ENCODE data around the gene TADA2A. TPM values are rescaled to one million over a fixed set of nuclear protein-coding genes. Genes with fewer than 3 reads are reported as not detected.
"Not testable (repeated sequence)": the region's sequence is repeated elsewhere in the genome, so short reads cannot be mapped to it uniquely, and the experiment has no call there.

Gene TADA2A
- total RNA-seq, 1 experiment from 2014 or later = 24.6 TPM

GRCh38 chr17:37441369-37442014, 34.8 kb downstream of the TADA2A start:
- H3K27ac ChIP-seq (ENCODE audit: low read depth, low read length); H3K27me3 ChIP-seq (ENCODE audit: insufficient read depth, low read length); H2AFZ ChIP-seq (ENCODE audit: low read depth, low read length, poor library complexity, severe bottlenecking); BruUV-seq (replicated peaks); H3K9me2 ChIP-seq (ENCODE audit: insufficient read depth); H3K9ac ChIP-seq (ENCODE audit: low read length); H3K4me3 ChIP-seq (replicated peaks in 1 of 2; ENCODE audit: low read depth in 1 of 2, low read length in 2 of 2); H3K4me2 ChIP-seq (ENCODE audit: low read length); DNase-seq (ENCODE audit: low read depth, low spot score); H4K20me1 ChIP-seq (ENCODE audit: insufficient read depth); ATAC-seq; H3K9me3 ChIP-seq (ENCODE audit: control insufficient read depth in 1 of 2, insufficient read depth in 1 of 2, low read depth in 1 of 2, low read length in 2 of 2); POLR2A ChIA-PET; intact Hi-C loops (cut with micrococcal nuclease); H3K79me2 ChIP-seq (ENCODE audit: insufficient read depth, low read length): not testable (repeated sequence)
- ChIA-PET RAD21 (ENCODE audit: low non-redundant PET in 1 of 2, low total read pairs in 2 of 2, uncharacterized antibody in 2 of 2, unreplicated experiment in 2 of 2) (interaction anchor here in 1 of 2 experiments (0.7 kb wide), 1 partner anchor 11 kb away, joined by 3 read pairs; no protein-coding TSS in a partner anchor), CTCF (interaction anchor here (1.3 kb wide), 1 partner anchor 68 kb away, joined by 3 read pairs; no protein-coding TSS in a partner anchor)
- Histone ChIP-seq H3K36me3 (ENCODE audit: control insufficient read depth in 1 of 2, insufficient read depth in 2 of 2, low read length in 2 of 2) (peaks cover 14 to 36% of the 10 kb centered on the region in 2 experiments; a peak in 3 of 4 replicates), H3K4me1 (ENCODE audit: control insufficient read depth in 1 of 2, insufficient read depth in 2 of 2, low read length in 2 of 2) (peaks cover 12 to 16% of the 10 kb centered on the region in 2 experiments)

GRCh38 chr17:37446027-37446426, 39.3 kb downstream of the TADA2A start:
- H3K27ac ChIP-seq (ENCODE audit: low read depth, low read length) = no peak overlapping the region; the same call in 1 of the 2 replicates
- intact Hi-C loops (cut with micrococcal nuclease) = no loop called here
- TF ChIP-seq ZBTB33 (IDR thresholded peaks at IDR 0.05; ENCODE audit: extremely low read depth, insufficient replicate concordance, low read length) (no peak), SIN3A (IDR thresholded peaks at IDR 0.05; ENCODE audit: low read depth) (peak; percentile 72), CBX3 (IDR thresholded peaks at IDR 0.05; ENCODE audit: low read depth) (peak; percentile 82), POLR2A (IDR thresholded peaks at IDR 0.05; ENCODE audit: borderline replicate concordance, extremely low read depth, insufficient read depth, insufficient read length) (no peak), ELF1 (IDR thresholded peaks at IDR 0.05; ENCODE audit: borderline replicate concordance, low read depth) (no peak), EZH2phosphoT487 (IDR thresholded peaks at IDR 0.05; ENCODE audit: borderline replicate concordance) (no peak), MAX (IDR thresholded peaks at IDR 0.05) (peak; percentile 61; the same call in 1 of the 2 replicates), ATF3 (IDR thresholded peaks at IDR 0.05) (no peak), CEBPB (IDR thresholded peaks at IDR 0.05; ENCODE audit: low read depth) (no peak), EGR1 (IDR thresholded peaks at IDR 0.05; ENCODE audit: low read depth) (no peak; the same call in 1 of the 2 replicates), ZFX (IDR thresholded peaks at IDR 0.05) (no peak), YY1 (IDR thresholded peaks at IDR 0.05; ENCODE audit: extremely low read depth, insufficient replicate concordance, low read depth, low read length) (no peak), POLR2AphosphoS5 (IDR thresholded peaks at IDR 0.05; ENCODE audit: low read depth, low read length) (no peak), FOSL1 (IDR thresholded peaks at IDR 0.05; ENCODE audit: low read depth) (peak; percentile 80), SP1 (IDR thresholded peaks at IDR 0.05; ENCODE audit: low read depth) (peak; percentile 79), TCF7L2 (IDR thresholded peaks at IDR 0.05; ENCODE audit: borderline replicate concordance, extremely low read depth, insufficient read depth, insufficient read length) (peak; percentile 81)

More at GRCh38 chr17:37446027-37446426, 39.3 kb downstream of the TADA2A start:
- no peaks in the 10 kb centered on the region for H3K9me2 ChIP-seq (ENCODE audit: insufficient read depth)
- peak; percentile 84 for DNase-seq (ENCODE audit: low read depth, low spot score)
- POLR2A ChIA-PET = no interaction called here
- RAD21 ChIA-PET (ENCODE audit: low non-redundant PET in 1 of 2, low total read pairs in 2 of 2, uncharacterized antibody in 2 of 2, unreplicated experiment in 2 of 2) = no interaction called here
- H3K27me3 ChIP-seq (ENCODE audit: insufficient read depth, low read length) = no peaks in the 10 kb centered on the region
- no TSS peak for BruUV-seq (replicated peaks)
- no peaks in the 10 kb centered on the region for H4K20me1 ChIP-seq (ENCODE audit: insufficient read depth)
- no peaks in the 10 kb centered on the region for H3K79me2 ChIP-seq (ENCODE audit: insufficient read depth, low read length)
- H3K4me1 ChIP-seq (ENCODE audit: control insufficient read depth in 1 of 2, insufficient read depth in 2 of 2, low read length in 2 of 2) = peaks cover 34 to 37% of the 10 kb centered on the region in 2 experiments
- H3K36me3 ChIP-seq (ENCODE audit: control insufficient read depth in 1 of 2, insufficient read depth in 2 of 2, low read length in 2 of 2) = peaks cover 16 to 17% of the 10 kb centered on the region in 2 experiments; a peak in 2 of 4 replicates
- peak overlapping the region; percentile 63 for H3K4me2 ChIP-seq (ENCODE audit: low read length)
- no peak overlapping the region for H2AFZ ChIP-seq (ENCODE audit: low read depth, low read length, poor library complexity, severe bottlenecking)
- H3K4me3 ChIP-seq (replicated peaks in 1 of 2; ENCODE audit: low read depth in 1 of 2, low read length in 2 of 2) = 0 out of 4 replicates have a peak overlapping the region, but pooled peaks of 1 of the 2 experiments have one; percentile 3
- H3K9me3 ChIP-seq (ENCODE audit: control insufficient read depth in 1 of 2, insufficient read depth in 1 of 2, low read depth in 1 of 2, low read length in 2 of 2) = no peaks in the 10 kb centered on the region
- CTCF ChIA-PET = interaction anchor here (1.1 kb wide), 1 partner anchor 48 kb away, joined by 3 read pairs; no protein-coding TSS in a partner anchor
- peak; percentile 73 for ATAC-seq
- peak overlapping the region; percentile 21 for H3K9ac ChIP-seq (ENCODE audit: low read length)
